Suppressor macrophage treated with lipopolysaccharide for 1 hour (primary cell): ENCODE results near the gene GPN2.
A peak's percentile ranks its signal among the peaks of the same experiment; 100 is the strongest.
"Not testable (repeated sequence)": the region's sequence is repeated elsewhere in the genome, so short reads cannot be mapped to it uniquely, and the experiment has no call there.

Experiments used
- DNase-seq, 3 donors: peaks; one replicate each; pipeline ENCODE4 v3.0.0-alpha.2; 2020 to 2022

The GPN2 gene

GRCh38 chr1:26857473-26858060, 32.5 kb downstream of the GPN2 start:
- no peak for DNase-seq

GRCh38 chr1:26856604-26857469, 33.2 kb downstream of the GPN2 start:
- DNase-seq: no peak

DNA sequence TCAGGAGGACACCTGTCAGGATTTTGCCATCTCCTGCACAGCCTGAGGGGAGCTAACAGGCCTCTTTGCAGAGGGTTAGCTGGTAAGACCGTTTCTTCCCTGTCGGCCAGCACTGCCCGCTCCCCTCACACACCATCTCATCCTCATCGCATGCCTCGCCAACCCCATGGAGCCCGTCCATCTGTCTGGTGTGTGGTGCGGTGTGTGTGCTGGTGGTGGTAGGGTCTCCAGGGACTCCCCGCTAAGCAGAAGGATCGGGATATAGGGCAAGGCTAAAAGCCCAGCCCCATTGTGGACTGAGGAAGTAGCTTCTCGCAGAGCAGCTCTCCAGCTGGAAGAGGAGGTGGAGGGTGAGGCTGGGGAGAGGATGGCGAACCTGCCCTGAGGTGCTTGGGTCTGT, 33.9 kb downstream of the GPN2 start:
- DNase-seq: no peak

DNA sequence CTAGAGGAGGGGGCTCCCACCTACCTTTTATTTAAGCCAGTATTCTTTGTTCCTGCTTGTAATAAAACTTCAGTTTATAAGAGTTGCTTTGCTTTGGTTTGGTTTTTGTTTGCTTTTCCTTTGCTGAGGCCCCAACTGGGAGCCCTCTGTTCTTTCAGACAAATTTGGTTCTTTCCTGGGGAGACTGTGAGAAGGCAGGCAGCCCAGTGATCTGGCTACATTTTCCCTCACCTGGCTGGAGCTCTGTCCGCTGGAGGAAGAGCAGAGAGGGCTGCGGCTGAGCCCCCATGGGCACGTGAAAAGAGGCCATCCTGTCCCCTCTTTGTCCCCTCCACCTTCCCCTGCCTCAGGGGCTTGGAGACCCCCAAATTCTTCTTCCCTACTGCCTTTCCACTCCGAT, 34.4 kb downstream of the GPN2 start:
- no peak for DNase-seq

- no peak for DNase-seq
Measured at GRCh38 chr1:26854906-26855305, 35.2 kb downstream of the GPN2 start.

DNA sequence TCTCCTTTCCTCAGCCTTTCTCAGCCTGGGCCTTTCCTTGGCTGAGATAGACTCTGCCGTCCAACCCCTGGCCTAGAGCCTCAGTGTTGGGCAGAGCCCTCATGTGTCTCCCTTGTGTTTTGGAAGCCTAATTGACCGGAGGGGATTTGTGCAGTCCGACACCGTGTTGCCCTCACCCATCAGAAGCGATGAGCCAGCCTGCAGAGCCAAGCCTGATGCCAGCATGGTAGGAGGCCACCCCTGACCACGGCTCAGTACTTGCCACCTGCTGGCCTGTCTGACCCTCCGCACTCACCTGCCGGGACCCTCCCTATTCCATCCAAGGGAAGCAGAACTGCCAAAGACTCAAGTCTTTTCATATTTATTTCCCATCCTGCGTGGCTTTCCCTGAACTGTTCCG, 36.5 kb downstream of the GPN2 start:
- no peak for DNase-seq

DNA sequence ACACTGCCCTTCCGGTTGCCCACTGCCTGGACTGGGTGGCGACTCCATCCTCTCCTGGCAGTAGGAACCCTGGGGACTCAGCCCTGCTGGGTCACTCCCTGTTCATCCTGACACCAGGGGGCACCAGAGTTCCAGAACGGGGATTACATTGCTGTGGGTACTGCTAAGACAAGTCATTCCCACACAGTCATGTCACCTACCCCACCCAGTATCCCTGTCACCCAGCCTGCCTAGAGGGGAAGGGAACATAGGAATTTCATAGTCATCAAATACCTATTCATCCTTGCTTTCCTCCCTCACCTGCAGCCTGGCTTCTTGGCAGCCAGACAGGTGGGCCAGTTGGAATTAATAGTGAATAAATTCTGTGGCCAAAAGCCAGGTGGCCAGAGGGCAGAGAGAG, 36.9 kb downstream of the GPN2 start:
- DNase-seq: peak; percentile 88 to 95 (median 92)

DNA sequence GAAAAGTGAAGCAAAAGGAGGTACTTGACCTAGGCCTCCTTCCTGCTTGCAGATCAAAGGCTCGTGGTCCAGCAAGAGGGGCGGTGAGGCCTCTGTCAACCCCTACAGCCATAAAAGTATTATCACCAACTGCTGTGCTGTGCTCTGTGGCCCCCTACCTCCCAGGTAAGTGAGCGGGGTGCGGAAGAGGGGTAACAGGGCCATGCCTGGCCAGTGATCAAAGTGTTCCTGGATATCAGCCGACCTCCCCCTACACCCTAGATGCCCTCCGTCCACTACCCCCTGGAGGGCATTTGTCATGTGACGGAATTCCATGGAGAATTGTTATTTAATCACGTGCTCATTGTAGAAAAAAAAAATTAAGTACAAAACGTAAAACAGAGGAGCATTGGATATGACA, 37.4 kb downstream of the GPN2 start:
- DNase-seq: no peak

- no peak for DNase-seq
Measured at GRCh38 chr1:26851106-26851684, 38.9 kb downstream of the GPN2 start.

DNA sequence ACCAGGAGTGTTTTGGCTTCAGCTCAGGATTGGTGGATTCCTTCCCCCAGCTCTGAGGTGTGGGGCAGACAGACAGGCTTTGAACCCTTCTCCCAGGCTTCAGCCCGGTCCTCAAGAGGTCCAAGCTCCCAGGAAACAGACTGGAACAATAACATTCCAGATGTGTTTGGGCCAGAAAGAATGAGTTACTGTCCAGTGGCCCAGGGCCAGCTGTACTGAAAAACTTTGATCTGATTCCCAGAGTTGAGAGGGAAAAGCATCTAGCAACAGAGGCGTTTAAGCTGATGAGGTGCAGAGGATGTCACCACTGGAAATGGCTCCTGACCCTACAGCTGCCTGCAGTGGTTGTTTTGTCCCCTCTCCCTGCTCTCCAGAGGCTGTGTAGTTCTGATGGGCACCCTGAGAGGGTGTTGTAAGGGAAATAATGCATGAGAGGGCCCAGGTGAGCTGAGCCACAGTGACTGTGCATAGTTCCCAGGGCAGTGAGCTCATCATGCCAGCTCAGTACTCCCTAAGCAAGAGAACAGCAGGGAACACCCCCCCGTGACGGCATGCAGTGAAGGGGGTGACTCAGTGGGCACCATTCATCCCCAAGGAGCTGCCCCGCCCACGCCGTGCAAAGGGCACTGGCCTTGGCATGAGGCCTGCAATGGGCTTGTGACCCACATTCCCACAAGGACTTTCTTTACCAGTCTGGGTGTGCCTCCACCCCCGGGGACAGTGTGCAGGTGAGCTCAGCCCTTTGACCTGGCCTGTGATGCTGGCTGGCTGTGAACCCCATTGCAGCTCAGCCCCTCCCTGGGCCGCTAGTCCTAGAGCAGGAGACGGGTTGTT, 40.9 kb downstream of the GPN2 start:
- peak; percentile 43 to 63 (median 61) for DNase-seq

DNA sequence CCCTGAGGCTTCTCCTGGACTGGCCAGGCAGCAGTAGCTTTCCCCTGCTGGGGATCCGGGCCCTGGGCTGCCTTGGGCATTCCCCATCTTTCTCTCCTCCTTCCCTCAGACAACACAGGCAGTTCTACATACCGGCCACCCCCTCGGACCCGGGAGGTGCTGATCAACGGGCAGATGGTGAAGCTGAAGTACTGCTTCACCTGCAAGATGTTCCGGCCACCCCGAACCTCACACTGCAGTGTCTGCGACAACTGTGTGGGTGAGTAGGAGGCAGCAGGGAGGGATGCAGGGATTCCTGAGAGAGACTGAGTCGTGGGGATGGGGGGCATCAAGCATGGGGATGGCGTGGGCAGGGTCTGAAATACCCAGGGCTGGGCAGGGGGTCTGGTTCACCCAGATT, 41.6 kb downstream of the GPN2 start:
- no peak for DNase-seq

- not testable (repeated sequence) for DNase-seq
Measured at GRCh38 chr1:26847826-26848225, 42.3 kb downstream of the GPN2 start.

- no peak for DNase-seq
Measured at GRCh38 chr1:26844424-26845196, 45.5 kb downstream of the GPN2 start.

DNA sequence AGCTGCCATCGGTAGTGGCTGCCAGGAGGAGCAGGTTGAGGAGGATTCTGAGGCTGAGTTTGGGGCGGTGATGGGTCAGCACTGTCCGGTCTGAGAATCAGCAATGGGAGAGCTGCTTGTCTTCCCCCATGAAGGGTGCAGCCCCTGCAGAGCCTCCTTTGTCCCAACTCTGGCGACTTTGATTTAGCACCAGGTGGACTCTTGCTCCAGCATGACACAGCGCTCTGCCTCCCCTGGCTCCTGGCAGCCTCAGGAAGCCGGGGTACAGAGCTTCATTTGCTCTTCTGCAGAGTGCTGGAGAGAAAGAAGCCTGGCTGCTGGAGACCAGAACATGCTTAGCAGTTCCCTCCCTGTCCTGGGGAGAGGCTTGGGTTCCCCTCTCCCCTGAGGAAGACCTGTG, 50.3 kb downstream of the GPN2 start:
- DNase-seq: no peak

DNA sequence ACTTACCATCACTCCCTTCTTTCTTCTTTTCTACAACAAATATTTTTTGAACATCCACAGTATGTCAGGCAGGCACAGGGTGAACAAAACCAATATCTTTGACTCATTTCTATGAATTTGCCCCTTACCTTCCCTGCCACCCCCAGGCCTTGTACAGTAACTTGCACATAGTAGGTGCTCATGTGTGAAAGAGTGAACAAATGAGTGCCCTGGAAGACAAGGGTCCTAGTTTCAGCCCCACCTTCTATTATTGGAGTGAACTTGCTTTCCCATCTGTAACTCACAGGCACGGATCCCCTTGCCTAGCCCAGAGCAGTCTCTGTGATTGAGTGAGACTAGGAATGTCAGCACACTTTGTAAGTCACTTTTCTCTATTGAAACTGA, 50.8 kb downstream of the GPN2 start:
- DNase-seq: no peak

GRCh38 chr1:26838474-26839338, 51.4 kb downstream of the GPN2 start:
- peak in 1 of 3 donors; percentile 29 for DNase-seq

GRCh38 chr1:26837665-26838064, 52.4 kb downstream of the GPN2 start:
- not testable (repeated sequence) for DNase-seq

- DNase-seq: peak; percentile 38 to 56 (median 52)
Measured at GRCh38 chr1:26833432-26834405, 56.4 kb downstream of the GPN2 start.

GRCh38 chr1:26832249-26832960, 57.7 kb downstream of the GPN2 start:
- DNase-seq: no peak
